ENCODE data around the gene ARHGEF40. TPM values are rescaled to one million over a fixed set of nuclear protein-coding genes. Genes with fewer than 3 reads are reported as not detected.

The ARHGEF40 gene
- polyA plus RNA-seq, 1 donor (not counting 4 experiments of a cell fraction or from before 2014, with no cell fraction given), result 8.7 TPM

DNA sequence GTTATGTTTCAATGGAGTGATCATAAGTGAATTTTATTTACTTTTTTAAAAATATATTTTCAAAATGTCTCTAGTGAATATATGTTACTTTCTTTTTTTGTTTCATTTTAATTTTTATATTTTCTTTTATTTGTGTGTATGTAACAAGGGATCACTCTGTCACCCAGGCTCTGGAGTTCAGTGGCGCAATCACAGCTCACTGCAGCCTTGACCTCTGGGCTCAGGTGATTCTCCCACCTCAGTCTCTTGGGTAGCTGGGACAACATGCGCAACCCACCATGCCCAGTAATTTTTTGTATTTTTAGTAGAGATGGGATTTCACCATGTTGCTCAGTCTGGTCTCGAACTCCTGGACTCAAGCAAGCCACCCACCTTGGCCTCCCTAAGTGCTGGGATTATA, 48.8 kb downstream of the ARHGEF40 start:
- no peak overlapping the region for H3K27ac ChIP-seq (ENCODE audit: control insufficient read depth, insufficient read depth, low read length)

DNA sequence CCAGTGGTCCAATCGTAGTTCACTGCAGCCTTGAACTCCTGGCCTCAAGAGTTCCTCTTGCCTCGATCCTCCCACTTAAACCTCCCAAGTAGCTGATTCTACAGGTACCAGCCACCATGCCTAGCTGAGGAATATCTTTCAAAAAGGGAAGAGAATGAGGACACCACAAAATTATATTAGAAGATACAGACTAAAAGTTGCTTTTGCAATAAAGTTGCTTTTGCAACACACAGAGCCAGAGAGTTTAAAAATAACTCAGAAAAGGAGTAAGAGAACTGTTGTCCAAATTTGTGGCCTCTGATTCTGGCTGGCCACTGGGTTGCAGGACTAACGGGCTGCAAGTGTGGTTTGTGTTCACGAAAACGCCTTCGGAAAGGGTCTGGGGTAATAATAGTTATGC, 50.6 kb downstream of the ARHGEF40 start:
- Histone ChIP-seq H3K4me2 (ENCODE audit: control insufficient read depth, extremely low read depth, insufficient read depth, low read depth, low read length) (no peak overlapping the region), H3K27me3 (ENCODE audit: control insufficient read depth, extremely low read depth, insufficient read depth, low read length) (no peaks in the 10 kb centered on the region), H3K4me3 (ENCODE audit: control insufficient read depth in 2 of 3, extremely low read depth in 1 of 3, insufficient read depth in 2 of 3, low read depth in 1 of 3, low read length in 3 of 3) (no peak overlapping the region), H3K4me1 (ENCODE audit: control insufficient read depth, extremely low read depth, insufficient read depth, low read length) (no peaks in the 10 kb centered on the region), H4K20me1 (ENCODE audit: control insufficient read depth, extremely low read depth, insufficient read depth, low read length) (no peaks in the 10 kb centered on the region), H3K36me3 (ENCODE audit: control insufficient read depth in 2 of 2, extremely low read depth in 1 of 2, insufficient read depth in 2 of 2, low read length in 2 of 2) (no peaks in the 10 kb centered on the region), H3K9me1 (ENCODE audit: control insufficient read depth, extremely low read depth, insufficient read depth, low read length) (no peaks in the 10 kb centered on the region), H3K9me3 (ENCODE audit: control insufficient read depth, low read depth, low read length) (no peaks in the 10 kb centered on the region), H3K9ac (ENCODE audit: control insufficient read depth, extremely low read depth, insufficient read depth, low read length) (no peak overlapping the region), H3K79me2 (ENCODE audit: control insufficient read depth, insufficient read depth, low read length) (no peaks in the 10 kb centered on the region), H2AFZ (ENCODE audit: control insufficient read depth, low read length) (no peak overlapping the region), H3K27ac (ENCODE audit: control insufficient read depth, insufficient read depth, low read length) (no peak overlapping the region)
- dilution Hi-C loops (cut with MboI; ENCODE audit: extremely low pct_ligation_motif_present, low sequenced_read_pairs), result no loop called here
- DNase-seq (ENCODE audit: low read depth, low spot score) (no peak), FAIRE-seq (no peak)
- TF ChIP-seq, protein P1, sequence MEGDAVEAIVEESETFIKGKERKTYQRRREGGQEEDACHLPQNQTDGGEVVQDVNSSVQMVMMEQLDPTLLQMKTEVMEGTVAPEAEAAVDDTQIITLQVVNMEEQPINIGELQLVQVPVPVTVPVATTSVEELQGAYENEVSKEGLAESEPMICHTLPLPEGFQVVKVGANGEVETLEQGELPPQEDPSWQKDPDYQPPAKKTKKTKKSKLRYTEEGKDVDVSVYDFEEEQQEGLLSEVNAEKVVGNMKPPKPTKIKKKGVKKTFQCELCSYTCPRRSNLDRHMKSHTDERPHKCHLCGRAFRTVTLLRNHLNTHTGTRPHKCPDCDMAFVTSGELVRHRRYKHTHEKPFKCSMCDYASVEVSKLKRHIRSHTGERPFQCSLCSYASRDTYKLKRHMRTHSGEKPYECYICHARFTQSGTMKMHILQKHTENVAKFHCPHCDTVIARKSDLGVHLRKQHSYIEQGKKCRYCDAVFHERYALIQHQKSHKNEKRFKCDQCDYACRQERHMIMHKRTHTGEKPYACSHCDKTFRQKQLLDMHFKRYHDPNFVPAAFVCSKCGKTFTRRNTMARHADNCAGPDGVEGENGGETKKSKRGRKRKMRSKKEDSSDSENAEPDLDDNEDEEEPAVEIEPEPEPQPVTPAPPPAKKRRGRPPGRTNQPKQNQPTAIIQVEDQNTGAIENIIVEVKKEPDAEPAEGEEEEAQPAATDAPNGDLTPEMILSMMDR (optimal IDR thresholded peaks at IDR 0.05 in 1 of 3, IDR thresholded peaks at IDR 0.05 in 1 of 3, conservative IDR thresholded peaks at IDR 0.05 in 1 of 3; ENCODE audit: extremely low read depth in 1 of 3, insufficient read depth in 2 of 3, low read length in 3 of 3), result no peak
- no peak for TF ChIP-seq EZH2 (IDR thresholded peaks at IDR 0.05; ENCODE audit: low read length)

More for the DNA sequence above, 48.8 kb downstream of the ARHGEF40 start:
- DNase-seq (ENCODE audit: low read depth, low spot score) (no peak), FAIRE-seq (no peak)
- no peak overlapping the region for H3K9ac ChIP-seq (ENCODE audit: control insufficient read depth, extremely low read depth, insufficient read depth, low read length)
- H3K4me1 ChIP-seq (ENCODE audit: control insufficient read depth, extremely low read depth, insufficient read depth, low read length), result no peaks in the 10 kb centered on the region
- no peak overlapping the region for H3K4me3 ChIP-seq (ENCODE audit: control insufficient read depth in 2 of 3, extremely low read depth in 1 of 3, insufficient read depth in 2 of 3, low read depth in 1 of 3, low read length in 3 of 3)
- TF ChIP-seq, protein P1 (optimal IDR thresholded peaks at IDR 0.05 in 1 of 3, IDR thresholded peaks at IDR 0.05 in 1 of 3, conservative IDR thresholded peaks at IDR 0.05 in 1 of 3; ENCODE audit: extremely low read depth in 1 of 3, insufficient read depth in 2 of 3, low read length in 3 of 3), result no peak
- TF ChIP-seq EZH2 (IDR thresholded peaks at IDR 0.05; ENCODE audit: low read length), result no peak
- no peaks in the 10 kb centered on the region for H4K20me1 ChIP-seq (ENCODE audit: control insufficient read depth, extremely low read depth, insufficient read depth, low read length)
- no peaks in the 10 kb centered on the region for H3K79me2 ChIP-seq (ENCODE audit: control insufficient read depth, insufficient read depth, low read length)
- H2AFZ ChIP-seq (ENCODE audit: control insufficient read depth, low read length), result no peak overlapping the region
- H3K36me3 ChIP-seq (ENCODE audit: control insufficient read depth in 2 of 2, extremely low read depth in 1 of 2, insufficient read depth in 2 of 2, low read length in 2 of 2), result no peaks in the 10 kb centered on the region
- H3K27me3 ChIP-seq (ENCODE audit: control insufficient read depth, extremely low read depth, insufficient read depth, low read length), result no peaks in the 10 kb centered on the region
- no peak overlapping the region for H3K4me2 ChIP-seq (ENCODE audit: control insufficient read depth, extremely low read depth, insufficient read depth, low read depth, low read length)
- no peaks in the 10 kb centered on the region for H3K9me1 ChIP-seq (ENCODE audit: control insufficient read depth, extremely low read depth, insufficient read depth, low read length)
- dilution Hi-C loops (cut with MboI; ENCODE audit: extremely low pct_ligation_motif_present, low sequenced_read_pairs), result no loop called here
- no peaks in the 10 kb centered on the region for H3K9me3 ChIP-seq (ENCODE audit: control insufficient read depth, low read depth, low read length)
